EH (cell line): ENCODE measurements around the gene DCAKD.

Source experiments
- DNase-seq: peaks from one replicate; pipeline ENCODE4 v3.0.0-alpha.2; 2015; ENCODE audit warnings: low read depth

DCAKD gene

DNA sequence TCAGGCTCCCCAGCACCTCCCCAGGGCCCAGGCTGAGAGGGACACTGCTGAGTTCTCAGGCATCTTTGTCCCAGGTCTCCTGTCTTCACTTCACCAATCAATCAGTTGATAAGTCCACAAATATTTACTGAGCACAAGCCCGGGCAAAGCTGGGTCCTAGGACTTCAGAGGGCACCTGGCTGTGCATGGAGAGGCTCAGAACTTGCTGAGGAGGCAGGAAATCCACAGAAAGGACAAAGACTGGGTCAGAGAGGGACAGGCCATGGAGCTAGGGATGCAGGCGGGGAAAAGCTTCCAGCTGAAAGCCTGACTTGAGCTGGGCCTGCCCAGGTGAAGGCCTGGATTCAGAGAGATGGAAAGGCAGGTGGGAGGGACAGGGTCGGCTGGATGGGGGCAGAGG is 50.1 kb downstream of the DCAKD start:
- no peak for DNase-seq

DNA sequence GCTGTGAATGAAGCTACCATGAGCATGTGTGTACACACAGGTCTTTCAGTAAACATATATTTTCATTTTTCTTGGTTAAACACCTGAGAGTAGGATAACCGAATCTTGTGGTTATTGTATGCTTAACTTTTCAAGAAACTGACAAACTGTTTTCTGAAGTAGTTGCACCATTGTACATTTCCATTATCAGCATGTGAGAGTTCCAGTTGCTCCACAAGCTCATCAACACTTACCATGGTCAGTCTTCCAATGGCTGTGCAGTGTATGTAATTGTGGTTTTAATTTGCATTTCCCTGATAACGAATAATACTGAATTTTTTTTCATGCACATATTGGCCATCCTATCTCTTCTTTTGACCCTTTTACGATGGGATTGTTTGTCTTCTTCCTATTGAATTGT is 52.0 kb downstream of the DCAKD start:
- DNase-seq, result no peak

DNA sequence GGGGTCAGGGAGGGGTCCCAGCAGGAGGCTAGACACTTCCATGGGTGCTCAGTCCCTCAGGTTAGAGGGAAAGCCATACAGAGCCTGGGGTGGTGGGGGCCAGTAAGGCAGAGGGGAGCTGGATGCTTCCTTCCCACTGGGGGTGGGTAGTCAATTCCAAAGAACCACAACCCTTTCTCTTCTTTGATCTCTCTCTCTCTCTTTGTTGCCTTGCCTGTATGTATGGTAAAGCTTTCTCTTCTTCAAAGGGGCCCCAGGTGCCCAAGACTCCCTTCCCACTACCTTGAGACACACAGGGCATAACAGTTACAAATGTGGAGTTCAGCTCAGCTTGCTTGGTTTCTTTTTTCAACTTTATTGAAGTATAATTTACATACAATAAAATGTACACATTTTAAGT is 52.8 kb downstream of the DCAKD start:
- DNase-seq, result no peak

DNA sequence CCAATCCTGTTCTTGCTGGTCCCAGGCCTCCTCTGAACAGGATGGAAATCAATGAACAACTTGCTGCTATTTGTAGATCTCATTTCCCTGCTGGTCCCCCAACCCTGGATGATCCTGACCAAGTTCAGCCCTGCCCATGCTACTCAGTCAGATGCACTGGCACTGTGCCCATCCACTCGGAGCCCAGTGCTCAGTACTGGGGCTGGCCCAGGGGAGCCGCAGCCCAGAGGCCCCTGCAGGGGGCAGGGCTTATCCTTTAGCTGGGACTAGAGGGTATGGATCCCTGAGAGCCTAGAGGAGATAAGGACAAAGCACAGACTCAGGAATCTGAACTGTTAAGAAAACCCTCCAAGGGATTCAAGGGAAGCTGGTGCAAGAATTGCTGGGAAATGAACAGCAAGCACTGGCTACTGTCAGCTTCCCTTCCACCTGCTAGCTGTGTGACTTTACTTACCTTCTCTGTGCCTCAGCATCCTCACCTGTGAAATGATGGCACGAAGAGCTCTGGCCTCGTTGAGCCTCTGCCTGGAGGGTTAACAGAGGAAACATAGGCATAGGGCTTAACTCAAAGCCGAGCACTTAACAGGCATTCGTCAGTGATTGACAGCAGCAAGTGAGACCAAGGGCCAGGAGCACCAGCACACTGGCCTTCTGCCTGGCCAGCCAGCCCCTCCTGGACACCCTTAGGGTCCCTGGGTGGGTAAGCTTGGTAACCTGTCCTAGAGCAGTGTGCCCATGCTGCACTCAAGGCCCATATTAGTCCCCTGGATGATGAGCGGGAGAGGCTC is 53.5 kb downstream of the DCAKD start:
- DNase-seq, result peak; percentile 34

DNA sequence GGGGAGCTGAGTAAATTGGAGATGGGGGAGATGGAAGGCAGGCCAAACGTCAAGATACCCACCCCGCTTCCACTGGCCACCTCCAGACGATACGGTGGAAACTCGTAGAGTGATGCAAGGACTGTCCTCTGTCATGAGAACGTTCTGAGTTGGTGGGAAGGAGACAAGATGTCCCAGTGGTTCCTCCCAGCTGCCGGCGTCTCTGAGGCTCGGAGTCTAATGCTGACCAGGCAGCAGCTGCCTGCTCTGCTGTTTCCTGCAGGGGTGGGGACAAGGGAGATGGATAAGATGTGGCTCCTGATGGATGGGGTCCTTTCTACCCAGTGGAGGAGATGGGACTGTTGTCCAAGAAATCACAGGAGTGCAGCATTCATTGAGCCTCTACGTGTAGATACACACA is 55.1 kb downstream of the DCAKD start:
- DNase-seq, result no peak

DNA sequence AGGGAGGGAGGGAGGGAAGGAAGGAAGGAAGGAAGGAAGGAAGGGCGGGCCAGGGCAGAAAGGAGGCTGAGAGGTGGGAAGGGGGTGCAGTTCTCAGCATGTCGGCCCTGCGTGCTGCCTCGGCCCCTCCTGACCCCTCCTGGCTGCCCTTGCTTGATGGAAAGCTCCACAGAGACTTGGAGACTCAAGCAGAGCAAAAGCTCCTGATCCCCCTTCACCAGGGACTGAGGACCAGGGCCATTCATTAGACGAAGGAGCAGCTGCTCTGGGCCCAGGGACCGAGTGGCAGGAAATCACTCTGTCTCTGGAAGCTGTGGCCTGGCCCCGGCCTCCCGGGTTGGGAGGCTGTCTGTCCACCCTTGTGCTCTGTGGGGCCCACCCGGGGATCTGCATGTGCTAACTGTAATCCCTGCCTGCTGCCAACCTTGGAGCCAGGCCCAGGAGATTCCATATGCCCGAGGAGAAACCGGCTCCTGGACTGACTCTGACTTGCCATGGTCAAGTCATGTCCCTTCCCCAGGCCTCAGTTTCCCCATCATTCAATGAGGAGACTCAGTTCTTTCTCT is 55.9 kb downstream of the DCAKD start:
- DNase-seq, result no peak

DNA sequence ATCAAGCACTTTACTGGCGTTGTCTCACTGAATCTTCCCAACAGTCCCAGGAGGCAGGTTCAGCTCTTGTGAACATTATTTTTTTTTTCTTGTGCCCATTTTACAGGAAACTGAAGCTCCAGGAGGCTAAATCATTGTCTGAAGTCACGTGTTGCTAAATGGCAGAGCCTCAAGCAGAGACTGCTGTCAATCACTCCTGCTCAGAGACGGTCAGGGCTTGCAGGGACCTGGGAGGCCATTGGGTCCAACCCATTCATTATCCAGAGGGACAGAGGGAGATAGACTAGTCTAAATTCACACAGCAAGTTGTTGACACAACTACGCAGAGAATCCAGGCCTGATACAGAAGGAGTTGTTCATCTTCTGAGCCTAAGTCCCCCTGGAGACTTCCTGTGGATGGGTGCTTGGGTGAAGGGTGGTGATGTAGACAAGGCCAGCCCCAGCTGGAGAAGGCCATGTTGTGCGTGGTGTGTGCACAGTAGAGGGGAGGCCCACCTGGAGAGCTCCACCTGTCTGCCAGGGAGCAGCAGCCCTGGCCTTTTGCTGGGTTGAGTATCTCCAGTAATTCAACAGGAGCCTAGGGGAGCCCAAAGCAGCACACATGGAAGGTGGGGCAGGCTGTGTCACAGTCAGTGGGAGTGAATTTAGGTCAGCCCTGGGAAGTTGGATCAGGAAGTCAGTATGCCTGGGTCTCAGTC is 59.0 kb downstream of the DCAKD start:
- DNase-seq, result no peak

DNA sequence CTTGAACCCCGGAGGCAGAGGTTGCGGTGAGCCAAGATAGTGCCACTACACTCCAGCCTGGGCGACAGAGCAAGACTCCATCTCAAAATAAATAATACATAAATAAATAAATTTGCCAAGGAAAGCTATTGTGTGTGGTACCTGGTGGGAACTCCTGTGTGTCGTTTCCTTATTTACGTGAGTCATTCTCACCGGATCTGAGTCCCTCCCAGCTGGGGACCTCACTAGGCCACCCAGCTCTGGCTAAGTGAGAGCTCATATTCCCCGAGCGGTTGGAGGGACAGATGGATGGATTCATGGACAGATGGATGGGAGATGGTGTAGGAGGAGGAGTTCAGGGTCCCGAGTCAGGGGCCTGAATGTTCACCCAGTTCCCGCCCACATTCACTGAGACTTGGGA is 60.4 kb downstream of the DCAKD start:
- no peak for DNase-seq

DNA sequence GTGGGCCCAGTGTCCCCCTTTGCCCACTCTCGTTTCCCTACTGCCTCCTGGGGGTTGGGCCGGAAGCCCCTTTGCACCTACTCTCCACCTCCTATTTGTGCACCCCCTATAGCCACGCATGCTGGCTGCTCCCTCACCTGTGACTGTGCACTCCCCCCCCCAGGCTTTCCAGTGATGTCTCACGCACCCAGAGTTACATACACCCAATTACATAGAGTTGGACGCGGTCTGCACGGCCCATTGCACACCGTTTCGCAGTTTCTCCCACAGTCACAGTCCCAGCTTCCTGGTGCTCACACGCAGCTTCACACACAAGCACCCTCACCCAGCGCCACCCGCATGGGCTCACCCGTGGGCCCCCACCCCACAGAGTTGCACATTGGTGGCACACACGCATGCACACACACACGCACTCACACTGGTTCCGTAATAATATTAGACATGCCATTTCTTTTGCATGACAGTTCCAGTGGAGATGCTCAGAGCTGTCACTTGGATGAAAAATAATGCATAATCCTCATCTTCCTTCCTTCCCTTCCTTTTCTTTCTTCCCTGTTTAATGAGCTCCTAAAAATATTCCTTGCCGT is 61.8 kb downstream of the DCAKD start:
- no peak for DNase-seq

DNA sequence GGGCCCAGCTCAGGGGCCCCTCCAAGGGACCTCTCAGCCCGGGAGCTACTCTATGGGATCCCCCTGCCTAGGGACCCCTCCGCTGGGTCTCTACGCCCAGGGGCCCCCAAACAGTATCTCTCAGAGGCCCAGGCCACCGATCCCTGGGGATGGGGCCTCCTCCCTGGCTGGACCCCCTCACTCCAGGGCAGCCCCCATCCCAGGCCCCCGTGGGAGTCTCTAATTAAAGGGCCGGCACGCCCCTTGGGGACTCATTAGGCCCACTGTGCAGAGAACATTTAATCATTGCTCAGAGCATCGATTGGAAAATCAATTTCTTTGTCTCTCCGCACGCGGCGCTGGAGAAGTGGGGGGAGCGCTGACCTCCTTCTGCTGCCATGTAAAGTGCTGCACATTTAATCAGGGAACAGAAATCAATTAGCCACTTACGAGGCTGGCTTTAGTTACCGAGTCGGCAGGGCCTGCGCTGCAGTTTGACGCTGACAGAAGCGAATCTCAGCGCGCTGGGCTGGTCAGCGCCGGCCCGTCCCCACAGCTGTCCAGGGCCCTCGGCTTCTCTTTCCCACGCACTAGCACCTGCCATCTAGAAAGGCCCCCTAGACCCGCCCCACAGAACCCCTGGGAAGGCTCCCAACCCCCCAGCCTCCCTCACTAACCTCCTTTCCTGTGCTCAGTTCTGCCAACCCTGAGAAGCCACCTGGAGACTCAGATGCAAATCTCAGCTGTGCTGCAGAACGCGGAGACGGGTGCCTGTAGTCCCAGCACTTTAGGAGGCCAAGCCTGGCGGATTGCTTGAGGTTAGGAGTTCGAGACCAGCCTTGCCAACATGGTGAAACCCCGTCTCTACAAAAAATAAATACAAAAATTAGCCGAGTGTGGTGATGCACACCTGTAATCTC is 63.1 kb downstream of the DCAKD start:
- DNase-seq, result no peak

DNA sequence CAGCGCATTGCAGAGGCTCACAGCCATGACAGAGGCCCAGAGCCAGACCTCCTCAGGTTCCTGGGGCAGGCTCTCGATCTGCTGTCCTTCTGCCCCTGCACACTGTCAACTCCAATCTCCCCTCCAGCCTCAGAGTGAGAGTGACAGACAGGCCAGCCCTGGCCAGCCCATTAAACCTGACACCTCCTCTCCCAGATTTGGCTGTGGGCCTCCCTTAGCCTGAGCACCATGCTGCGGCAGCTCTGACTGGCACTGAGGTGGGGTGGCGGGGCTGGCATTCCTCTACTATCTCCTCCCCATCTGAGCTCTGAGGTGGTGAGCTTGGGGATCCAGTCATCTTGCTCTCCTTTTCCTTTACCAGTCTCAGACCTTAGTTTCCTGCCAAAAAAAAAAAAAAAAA is 67.9 kb downstream of the DCAKD start:
- no peak for DNase-seq

DNA sequence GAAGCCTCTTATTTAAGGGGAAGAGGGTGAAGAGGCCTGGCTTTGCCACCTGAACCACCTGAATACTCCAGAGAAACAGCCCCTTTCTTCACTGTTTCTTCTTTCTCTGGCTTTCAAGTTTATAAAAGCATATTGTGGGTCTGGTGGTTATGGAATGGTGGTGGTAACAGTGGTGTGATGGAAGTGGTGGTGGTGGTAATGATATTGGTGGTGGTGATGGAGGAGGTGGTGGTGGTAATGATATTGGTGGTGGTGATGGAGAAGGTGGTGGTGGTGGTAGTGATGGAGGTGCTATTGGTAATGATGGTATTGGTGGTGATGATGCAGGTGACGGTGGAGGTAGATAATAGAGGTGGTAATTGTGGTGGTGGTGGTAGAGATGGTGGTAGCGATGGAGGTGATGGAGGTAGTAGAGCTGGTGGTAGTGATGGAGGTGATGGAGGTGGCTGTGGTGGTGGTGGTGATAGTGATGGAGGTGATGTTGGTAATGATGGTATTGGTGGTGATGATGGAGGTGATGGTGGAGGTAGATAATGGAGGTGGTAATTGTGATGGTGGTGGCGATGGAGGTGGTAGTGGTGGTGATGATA is 69.2 kb downstream of the DCAKD start:
- no peak for DNase-seq

DNA sequence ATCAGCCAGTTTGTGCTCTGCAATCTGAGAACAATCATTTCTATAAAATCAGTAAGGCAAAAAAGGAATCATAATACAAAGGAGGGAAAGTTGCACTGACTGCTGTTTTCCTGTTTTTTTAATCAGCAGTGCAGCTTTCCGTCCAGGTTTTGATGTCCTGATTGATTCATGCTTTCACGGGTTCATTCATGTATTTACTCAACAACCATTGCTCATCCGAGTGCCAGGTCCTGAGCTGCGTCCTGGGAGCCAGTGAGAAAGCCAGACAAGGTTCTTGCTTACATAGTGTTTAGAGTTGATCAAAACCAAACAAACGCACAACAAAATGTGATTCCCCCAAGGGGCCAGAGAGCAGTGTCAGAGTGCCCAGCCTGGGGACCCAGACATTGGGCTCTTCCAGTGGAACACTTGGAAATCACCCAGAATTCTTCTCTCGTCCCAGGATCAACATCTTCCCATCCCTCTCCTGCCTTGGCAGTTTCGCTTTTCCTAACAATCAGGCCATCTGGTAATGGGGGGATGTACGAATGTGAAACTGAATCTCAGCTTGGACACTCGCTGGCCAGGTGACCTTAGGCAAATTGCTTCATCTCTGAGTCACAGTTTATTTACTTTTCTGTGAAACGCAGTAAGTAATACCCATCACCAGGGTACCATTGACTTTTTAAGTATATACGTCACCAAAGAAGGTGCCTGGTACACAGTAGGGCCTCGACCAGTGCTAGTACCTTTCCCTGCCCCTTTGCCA is 70.0 kb downstream of the DCAKD start:
- peak; percentile 77 for DNase-seq

DNA sequence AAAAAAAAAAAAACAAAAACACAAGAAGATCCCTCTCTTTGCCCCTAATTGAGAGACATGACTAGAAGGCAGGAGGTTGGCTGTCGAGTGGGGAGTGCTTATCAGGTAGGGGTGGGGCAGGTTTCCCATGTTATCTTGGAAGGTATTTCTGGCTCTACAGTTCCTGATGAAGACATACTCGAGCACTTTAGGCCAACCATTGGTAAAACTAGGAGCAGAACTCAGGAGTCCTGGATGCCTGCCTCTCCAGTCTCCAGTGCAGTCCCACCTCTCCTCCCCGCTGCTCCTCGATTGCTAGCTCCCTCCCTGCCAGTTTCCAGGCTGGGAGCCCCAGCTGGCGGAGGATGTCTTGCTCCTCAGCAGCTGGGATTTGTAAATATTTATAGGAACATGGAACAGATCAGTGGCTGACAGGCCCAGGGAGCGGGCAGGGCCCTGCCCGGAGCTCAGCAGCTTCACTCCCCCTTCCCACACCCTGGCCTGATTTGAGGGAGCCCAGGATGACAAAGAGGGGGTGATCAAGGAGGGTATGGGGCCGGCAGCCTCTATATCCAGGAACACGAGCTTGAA is 71.9 kb downstream of the DCAKD start:
- no peak for DNase-seq

DNA sequence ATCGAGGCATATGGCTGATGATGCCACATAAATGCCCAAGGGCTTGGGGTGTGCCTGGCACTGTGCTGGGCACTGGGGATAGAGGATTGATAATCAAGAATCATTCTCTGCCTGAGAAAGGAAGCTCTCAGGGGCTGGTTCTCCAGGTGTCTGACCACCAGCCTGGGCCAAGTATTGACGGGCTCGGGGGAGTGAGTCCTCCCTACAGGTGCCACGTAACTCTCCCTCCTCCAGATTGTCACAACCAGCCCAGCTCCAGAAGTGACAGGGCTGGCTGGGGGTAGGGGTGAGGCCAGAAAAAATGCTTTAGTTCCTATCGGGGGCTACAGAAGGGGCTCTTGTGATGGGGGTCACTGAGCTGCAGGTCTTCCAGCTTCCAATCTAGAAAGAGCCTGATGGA is 72.6 kb downstream of the DCAKD start:
- no peak for DNase-seq

DNA sequence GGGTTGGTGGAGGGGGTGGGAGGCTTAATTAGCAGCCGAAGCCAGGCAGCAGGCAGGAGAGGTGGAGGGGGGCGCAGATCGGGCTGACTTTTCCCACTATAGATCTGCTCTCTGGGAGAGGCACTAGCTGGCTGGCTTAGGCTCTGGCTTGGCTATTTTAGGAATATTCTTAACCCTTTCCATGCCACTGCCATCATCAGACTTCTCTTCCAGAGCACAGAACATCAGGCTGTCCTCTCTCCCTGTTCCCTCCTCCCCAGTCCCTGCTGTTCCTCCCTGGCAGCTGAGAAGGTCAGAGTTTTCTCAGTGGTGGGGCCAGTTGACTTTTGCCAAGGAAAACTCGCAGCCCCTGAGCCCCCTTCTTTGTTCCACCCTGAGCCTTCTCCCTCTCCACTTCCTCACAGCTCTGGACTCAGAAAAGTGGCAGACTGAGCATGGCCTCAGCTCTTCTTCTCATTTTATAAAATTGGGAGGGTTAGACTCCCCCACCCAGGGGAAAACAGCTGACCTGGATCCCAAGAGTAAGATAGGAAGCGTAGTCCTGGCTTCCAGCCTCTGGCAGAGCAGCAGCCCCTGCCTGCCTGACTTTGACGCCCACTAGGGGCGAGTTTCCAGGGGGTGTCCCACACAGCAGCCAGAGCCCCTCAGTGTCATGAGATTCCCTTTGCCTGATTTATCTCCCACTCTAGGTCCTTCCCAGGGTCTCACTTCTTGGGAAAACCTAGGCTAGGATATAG is 73.5 kb downstream of the DCAKD start:
- DNase-seq, result no peak

DNA sequence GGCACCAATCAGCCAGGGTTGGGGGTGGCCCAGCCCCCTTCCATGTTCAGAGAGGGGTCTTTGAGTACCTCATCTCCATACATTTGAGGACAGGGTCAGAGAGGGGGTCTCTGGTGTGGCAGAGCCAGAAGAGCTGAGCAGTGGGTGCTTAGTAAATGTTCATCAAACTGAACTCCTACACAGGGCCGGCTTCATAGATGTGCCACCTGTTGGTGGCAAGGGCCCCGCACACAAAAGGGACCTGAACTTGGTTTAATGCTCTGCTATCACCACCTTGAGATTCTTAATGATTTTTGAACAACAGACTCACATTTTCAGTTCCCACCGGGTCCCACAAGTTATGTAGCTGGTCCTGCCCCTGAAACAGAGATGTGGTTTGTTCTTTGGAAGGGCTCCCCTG is 74.4 kb downstream of the DCAKD start:
- no peak for DNase-seq

DNA sequence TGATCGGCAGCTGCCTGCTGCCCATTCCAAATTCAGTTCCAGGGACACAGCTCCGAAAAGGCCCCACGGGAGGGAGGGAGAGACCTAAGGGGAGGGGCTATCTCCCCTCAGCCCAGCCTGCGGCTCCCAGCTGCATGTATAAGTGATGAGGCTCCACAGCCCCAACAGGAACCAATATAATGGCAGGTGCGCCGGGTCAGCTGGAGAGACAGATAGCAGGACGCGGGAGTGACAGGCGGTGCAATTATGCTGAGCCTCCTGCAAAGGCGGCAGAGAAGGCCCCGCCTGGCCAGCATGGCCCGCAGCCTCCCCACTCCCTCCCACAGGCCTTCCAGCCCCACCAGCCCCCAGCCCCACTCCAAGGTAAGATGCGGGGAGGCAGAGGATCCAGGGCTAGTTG is 75.2 kb downstream of the DCAKD start:
- no peak for DNase-seq
